Suprapubic skin (tissue), 4 donors: ENCODE measurements around the gene TLE4. TPM values are rescaled to one million over a fixed set of nuclear protein-coding genes. Genes with fewer than 3 reads are reported as not detected.
A peak's percentile ranks its signal among the peaks of the same experiment; 100 is the strongest.

Experiments
- DNase-seq, 2 donors: peaks; one replicate each; pipeline ENCODE4 v3.0.0-alpha.2; 2019; ENCODE audit warnings: low spot score in 2 of 2
- H3K27ac ChIP-seq: fragments of 200-600 bp; sonication (generic); one replicate; pipeline ENCODE4 v1.5.1; 2019
- H3K27me3 ChIP-seq: fragments of 200-600 bp; sonication (generic); one replicate; pipeline ENCODE4 v1.5.1; 2019
- H3K36me3 ChIP-seq: fragments of 200-600 bp; sonication (generic); one replicate; pipeline ENCODE4 v1.5.1; 2019
- H3K4me1 ChIP-seq: fragments of 200-600 bp; sonication (generic); one replicate; pipeline ENCODE4 v1.5.1; 2019
- H3K4me3 ChIP-seq: fragments of 200-600 bp; sonication (generic); one replicate; pipeline ENCODE4 v1.5.1; 2019; ENCODE audit warnings: mild to moderate bottlenecking
- H3K9me3 ChIP-seq: fragments of 200-600 bp; sonication (generic); one replicate; pipeline ENCODE4 v1.5.1; 2019
- CTCF ChIP-seq, 2 donors: fragments of 200-600 bp in 1 of 2; fragments of 450-650 bp in 1 of 2; sonication (generic) in 1 of 2; IDR thresholded peaks; one replicate each; pipeline ENCODE4 v1.5.1; 2016 to 2019; ENCODE audit warnings: antibody characterized with exemption in 2 of 2, mild to moderate bottlenecking in 1 of 2, moderate library complexity in 1 of 2
- EP300 ChIP-seq: sonication (generic); formaldehyde crosslinking; IDR thresholded peaks from one replicate; pipeline ENCODE4 v1.6.1; 2017; ENCODE audit warnings: antibody characterized with exemption
- POLR2A ChIP-seq, 2 donors: fragments of 450-650 bp; IDR thresholded peaks; one replicate each; pipeline ENCODE4 v1.6.1; 2017; ENCODE audit warnings: antibody characterized with exemption in 2 of 2, mild to moderate bottlenecking in 2 of 2, moderate library complexity in 2 of 2
- POLR2AphosphoS5 ChIP-seq, 3 donors: sonication (generic); formaldehyde crosslinking; IDR thresholded peaks; one replicate each; pipeline ENCODE4 v1.6.1; 2017; ENCODE audit warnings: antibody characterized with exemption in 3 of 3
- WGBS: methylation state at CpG from one replicate; pipeline ENCODE4 v1.1.5; 2018; 5-methylcytosine and 5-hydroxymethylcytosine counted together
- total RNA-seq, 4 donors: library from RNA; depleted of rRNA; stranded (reverse); fragments of >200 nt; gene quantifications; one replicate each; pipeline ENCODE4 v1.1.0, GENCODE V29; 2016

The TLE4 gene
- total RNA-seq, 4 donors from 2014 or later = 44.3 to 109 (median 67.0) TPM

DNA sequence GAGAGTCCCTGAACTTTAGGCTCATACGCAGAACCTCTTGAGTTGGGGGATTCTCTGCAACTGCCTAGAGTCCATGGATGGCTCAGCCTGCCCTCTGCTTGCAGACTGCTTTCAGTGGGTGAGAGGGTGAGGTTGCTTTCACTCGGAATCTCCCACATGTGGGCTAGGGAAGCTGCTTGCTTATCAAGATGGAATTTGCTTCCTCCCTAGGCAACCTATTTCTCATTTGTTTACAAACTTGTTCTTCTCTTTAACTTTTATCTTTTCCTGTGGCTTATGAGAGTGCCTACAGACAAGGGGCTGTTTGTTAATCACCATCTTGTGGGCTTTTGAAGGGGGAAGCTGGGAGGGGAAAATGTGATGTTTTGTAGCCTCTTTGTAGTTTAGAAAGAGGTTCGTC is 10.0 kb downstream of the TLE4 start:
- DNase-seq = no peak
- no peak for TF ChIP-seq CTCF (IDR thresholded peaks at IDR 0.05)
- no peak for TF ChIP-seq EP300
- TF ChIP-seq POLR2A (IDR thresholded peaks at IDR 0.05) = no peak
- no peak for TF ChIP-seq POLR2AphosphoS5 (IDR thresholded peaks at IDR 0.05)
- Histone ChIP-seq H3K36me3 (peaks cover 5% of the 10 kb centered on the region), H3K4me3 (no peak overlapping the region), H3K9me3 (no peaks in the 10 kb centered on the region), H3K4me1 (peaks cover 29% of the 10 kb centered on the region), H3K27me3 (no peaks in the 10 kb centered on the region), H3K27ac (no peak overlapping the region)
- 27% methylated on average over 3 of the region's 3 CpGs for WGBS

GRCh38 chr9:79583952-79584654 is 12.3 kb downstream of the TLE4 start:
- no peak overlapping the region for H3K4me3 ChIP-seq
- DNase-seq = peak in 1 of 2 donors; percentile 83
- H3K9me3 ChIP-seq = no peaks in the 10 kb centered on the region
- H3K4me1 ChIP-seq = peaks cover 15% of the 10 kb centered on the region
- no peak overlapping the region for H3K27ac ChIP-seq
- peaks cover 9% of the 10 kb centered on the region for H3K36me3 ChIP-seq
- 82% methylated on average over 10 of the region's 10 CpGs for WGBS
- no peaks in the 10 kb centered on the region for H3K27me3 ChIP-seq
- TF ChIP-seq EP300 = no peak
- no peak for TF ChIP-seq POLR2AphosphoS5 (IDR thresholded peaks at IDR 0.05)
- TF ChIP-seq POLR2A (IDR thresholded peaks at IDR 0.05) = no peak
- TF ChIP-seq CTCF (IDR thresholded peaks at IDR 0.05) = no peak

GRCh38 chr9:79584655-79584982 is 12.9 kb downstream of the TLE4 start:
- no peak for TF ChIP-seq POLR2A (IDR thresholded peaks at IDR 0.05)
- no peak for TF ChIP-seq EP300
- TF ChIP-seq POLR2AphosphoS5 (IDR thresholded peaks at IDR 0.05) = no peak
- DNase-seq = no peak
- Histone ChIP-seq H3K4me1 (peaks cover 15% of the 10 kb centered on the region), H3K9me3 (no peaks in the 10 kb centered on the region), H3K36me3 (peaks cover 9% of the 10 kb centered on the region), H3K4me3 (no peak overlapping the region), H3K27me3 (no peaks in the 10 kb centered on the region), H3K27ac (no peak overlapping the region)
- 75% methylated on average over 2 of the region's 2 CpGs for WGBS

DNA sequence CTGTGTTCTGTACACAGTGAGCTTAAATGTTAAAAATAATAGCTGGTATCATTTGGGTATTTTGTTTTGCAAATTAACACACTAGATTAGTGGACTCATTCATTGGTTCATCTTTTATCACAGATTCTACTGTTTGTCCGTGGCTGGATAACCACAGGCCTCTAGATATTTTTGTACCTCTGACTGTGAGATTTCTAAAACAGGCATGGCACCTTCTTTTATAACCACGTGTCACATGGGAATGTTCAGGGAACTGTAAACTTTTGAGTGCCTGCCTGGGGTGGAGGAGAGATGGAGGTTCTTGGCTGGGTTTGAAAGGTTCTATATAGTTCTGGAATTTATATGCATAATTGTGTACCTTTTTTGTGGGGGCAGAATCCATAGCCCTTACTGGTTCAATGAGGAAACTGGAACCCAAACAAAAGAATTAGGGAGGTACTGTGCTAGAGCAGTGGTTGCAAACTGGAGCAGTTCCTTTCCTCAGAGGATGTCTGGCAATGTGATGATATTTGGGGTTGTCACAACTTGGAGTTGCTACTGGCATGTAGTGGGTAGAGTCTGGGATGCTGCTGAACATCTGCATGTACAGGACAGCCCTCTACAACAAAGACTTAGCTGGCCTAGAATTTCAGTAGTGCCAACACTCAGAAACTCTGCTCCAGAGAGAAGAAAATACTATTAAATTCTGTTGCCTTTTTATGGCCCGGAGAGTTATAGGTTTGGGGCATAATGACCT is 16.9 kb downstream of the TLE4 start:
- Histone ChIP-seq H3K4me1 (peaks cover 4% of the 10 kb centered on the region), H3K27ac (no peak overlapping the region), H3K4me3 (no peak overlapping the region), H3K27me3 (no peaks in the 10 kb centered on the region), H3K36me3 (peaks cover 4% of the 10 kb centered on the region), H3K9me3 (no peaks in the 10 kb centered on the region)
- WGBS = 87% methylated on average over 3 of the region's 3 CpGs
- DNase-seq = no peak
- TF ChIP-seq POLR2A (IDR thresholded peaks at IDR 0.05) (no peak), POLR2AphosphoS5 (IDR thresholded peaks at IDR 0.05) (no peak), EP300 (no peak), CTCF (IDR thresholded peaks at IDR 0.05) (no peak)

DNA sequence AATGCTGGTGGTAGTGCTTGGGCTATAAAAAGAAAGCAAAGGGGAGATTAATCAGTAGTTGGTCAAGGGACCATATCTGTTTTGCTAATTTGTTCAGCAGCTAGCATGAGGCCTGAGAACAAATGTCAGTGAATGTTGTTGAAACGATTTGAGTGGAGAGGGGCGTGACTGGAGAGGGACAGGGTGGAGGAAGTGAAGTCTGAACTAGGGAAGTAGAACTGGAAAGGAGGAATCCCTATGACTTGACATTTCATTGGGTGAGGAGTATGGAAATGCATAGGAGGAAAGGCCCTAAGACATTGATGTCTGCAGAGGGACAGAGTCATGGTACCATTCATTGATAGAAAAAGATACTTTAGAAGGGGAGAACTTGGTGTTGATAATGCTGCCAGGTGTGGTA is 19.7 kb downstream of the TLE4 start:
- H3K27ac ChIP-seq = no peak overlapping the region
- no peaks in the 10 kb centered on the region for H3K27me3 ChIP-seq
- TF ChIP-seq CTCF (IDR thresholded peaks at IDR 0.05) = no peak
- peaks cover 4% of the 10 kb centered on the region for H3K36me3 ChIP-seq
- H3K4me3 ChIP-seq = no peak overlapping the region
- 89% methylated on average over 2 of the region's 2 CpGs for WGBS
- DNase-seq = no peak
- peaks cover 4% of the 10 kb centered on the region for H3K4me1 ChIP-seq
- H3K9me3 ChIP-seq = no peaks in the 10 kb centered on the region
